Suprapubic skin (tissue), 4 donors: ENCODE results near the gene PLXNA4. TPM values are rescaled to one million over a fixed set of nuclear protein-coding genes. Genes with fewer than 3 reads are reported as not detected.

Experiments used
- DNase-seq, 2 donors: peaks; one replicate each; pipeline ENCODE4 v3.0.0-alpha.2; 2019; ENCODE audit warnings: low spot score in 2 of 2
- H3K27ac ChIP-seq: fragments of 200-600 bp; sonication (generic); one replicate; pipeline ENCODE4 v1.5.1; 2019
- H3K27me3 ChIP-seq: fragments of 200-600 bp; sonication (generic); one replicate; pipeline ENCODE4 v1.5.1; 2019
- H3K36me3 ChIP-seq: fragments of 200-600 bp; sonication (generic); one replicate; pipeline ENCODE4 v1.5.1; 2019
- H3K4me1 ChIP-seq: fragments of 200-600 bp; sonication (generic); one replicate; pipeline ENCODE4 v1.5.1; 2019
- H3K4me3 ChIP-seq: fragments of 200-600 bp; sonication (generic); one replicate; pipeline ENCODE4 v1.5.1; 2019; ENCODE audit warnings: mild to moderate bottlenecking
- H3K9me3 ChIP-seq: fragments of 200-600 bp; sonication (generic); one replicate; pipeline ENCODE4 v1.5.1; 2019
- EP300 ChIP-seq: sonication (generic); formaldehyde crosslinking; IDR thresholded peaks from one replicate; pipeline ENCODE4 v1.6.1; 2017; ENCODE audit warnings: antibody characterized with exemption
- POLR2A ChIP-seq, 2 donors: fragments of 450-650 bp; IDR thresholded peaks; one replicate each; pipeline ENCODE4 v1.6.1; 2017; ENCODE audit warnings: antibody characterized with exemption in 2 of 2, mild to moderate bottlenecking in 2 of 2, moderate library complexity in 2 of 2
- POLR2AphosphoS5 ChIP-seq, 3 donors: sonication (generic); formaldehyde crosslinking; IDR thresholded peaks; one replicate each; pipeline ENCODE4 v1.6.1; 2017; ENCODE audit warnings: antibody characterized with exemption in 3 of 3
- WGBS: methylation state at CpG from one replicate; pipeline ENCODE4 v1.1.5; 2018; 5-methylcytosine and 5-hydroxymethylcytosine counted together
- total RNA-seq, 4 donors: library from RNA; depleted of rRNA; stranded (reverse); fragments of >200 nt; gene quantifications; one replicate each; pipeline ENCODE4 v1.1.0, GENCODE V29; 2016
- TF ChIP-seq, protein P1 (sequence below), 2 donors: fragments of 200-600 bp in 1 of 2; fragments of 450-650 bp in 1 of 2; sonication (generic) in 1 of 2; IDR thresholded peaks; one replicate each; pipeline ENCODE4 v1.5.1; 2016 to 2019; ENCODE audit warnings: antibody characterized with exemption in 2 of 2, mild to moderate bottlenecking in 1 of 2, moderate library complexity in 1 of 2

Gene PLXNA4
- total RNA-seq, 4 donors from 2014 or later: 5.4 to 10.7 (median 7.1) TPM

GRCh38 chr7:132245539-132245938 is 330.7 kb downstream of the PLXNA4 start:
- Histone ChIP-seq H3K4me1 (peaks cover 15% of the 10 kb centered on the region), H3K27ac (no peak overlapping the region), H3K27me3 (no peaks in the 10 kb centered on the region), H3K9me3 (no peaks in the 10 kb centered on the region), H3K36me3 (no peaks in the 10 kb centered on the region), H3K4me3 (no peak overlapping the region)
- no peak for TF ChIP-seq POLR2A (IDR thresholded peaks at IDR 0.05)
- TF ChIP-seq, protein P1, sequence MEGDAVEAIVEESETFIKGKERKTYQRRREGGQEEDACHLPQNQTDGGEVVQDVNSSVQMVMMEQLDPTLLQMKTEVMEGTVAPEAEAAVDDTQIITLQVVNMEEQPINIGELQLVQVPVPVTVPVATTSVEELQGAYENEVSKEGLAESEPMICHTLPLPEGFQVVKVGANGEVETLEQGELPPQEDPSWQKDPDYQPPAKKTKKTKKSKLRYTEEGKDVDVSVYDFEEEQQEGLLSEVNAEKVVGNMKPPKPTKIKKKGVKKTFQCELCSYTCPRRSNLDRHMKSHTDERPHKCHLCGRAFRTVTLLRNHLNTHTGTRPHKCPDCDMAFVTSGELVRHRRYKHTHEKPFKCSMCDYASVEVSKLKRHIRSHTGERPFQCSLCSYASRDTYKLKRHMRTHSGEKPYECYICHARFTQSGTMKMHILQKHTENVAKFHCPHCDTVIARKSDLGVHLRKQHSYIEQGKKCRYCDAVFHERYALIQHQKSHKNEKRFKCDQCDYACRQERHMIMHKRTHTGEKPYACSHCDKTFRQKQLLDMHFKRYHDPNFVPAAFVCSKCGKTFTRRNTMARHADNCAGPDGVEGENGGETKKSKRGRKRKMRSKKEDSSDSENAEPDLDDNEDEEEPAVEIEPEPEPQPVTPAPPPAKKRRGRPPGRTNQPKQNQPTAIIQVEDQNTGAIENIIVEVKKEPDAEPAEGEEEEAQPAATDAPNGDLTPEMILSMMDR (IDR thresholded peaks at IDR 0.05): no peak
- TF ChIP-seq POLR2AphosphoS5 (IDR thresholded peaks at IDR 0.05): no peak
- no peak for TF ChIP-seq EP300
- DNase-seq: no peak
- 90% methylated on average over 3 of the region's 3 CpGs for whole genome bisulfite sequencing

DNA sequence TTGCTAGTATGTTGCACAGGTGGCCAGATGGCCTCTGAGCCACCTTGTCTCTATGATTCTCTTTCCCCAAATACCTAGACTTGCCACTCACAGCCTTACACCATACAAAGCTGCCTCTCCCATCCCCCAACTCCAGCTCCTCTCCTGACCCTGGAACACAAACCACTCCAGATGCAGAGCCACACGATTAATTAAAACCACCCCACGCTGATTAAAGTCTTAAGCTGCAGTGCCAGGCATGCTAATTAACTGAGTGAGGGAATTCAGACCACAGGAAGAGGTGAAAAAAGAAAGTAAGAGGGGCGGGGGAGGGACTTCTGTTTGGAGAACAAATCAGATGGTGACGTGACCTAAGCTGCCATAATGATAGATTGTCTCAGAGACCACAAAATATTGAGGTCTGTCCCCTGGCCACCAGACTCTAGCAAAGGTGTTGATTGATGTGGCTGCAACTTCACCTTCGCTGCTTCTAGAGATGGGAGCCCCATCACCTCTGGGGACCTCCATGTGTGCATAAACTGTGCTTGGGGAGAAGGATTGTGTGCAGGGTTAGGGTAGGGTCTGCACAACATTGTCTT is 331.3 kb downstream of the PLXNA4 start:
- DNase-seq: no peak
- Histone ChIP-seq H3K27me3 (no peaks in the 10 kb centered on the region), H3K9me3 (no peaks in the 10 kb centered on the region), H3K27ac (no peak overlapping the region), H3K36me3 (no peaks in the 10 kb centered on the region), H3K4me3 (no peak overlapping the region), H3K4me1 (peaks cover 14% of the 10 kb centered on the region)
- TF ChIP-seq, protein P1 (IDR thresholded peaks at IDR 0.05): no peak
- TF ChIP-seq EP300: no peak
- no peak for TF ChIP-seq POLR2AphosphoS5 (IDR thresholded peaks at IDR 0.05)
- TF ChIP-seq POLR2A (IDR thresholded peaks at IDR 0.05): no peak
- 65% methylated on average over 5 of the region's 5 CpGs for WGBS

GRCh38 chr7:132243463-132243862 is 332.8 kb downstream of the PLXNA4 start:
- Histone ChIP-seq H3K27ac (no peak overlapping the region), H3K27me3 (no peaks in the 10 kb centered on the region), H3K4me1 (peaks cover 19% of the 10 kb centered on the region), H3K9me3 (no peaks in the 10 kb centered on the region), H3K4me3 (no peak overlapping the region), H3K36me3 (no peaks in the 10 kb centered on the region)
- no peak for DNase-seq
- 77% methylated on average over 3 of the region's 3 CpGs for WGBS
- TF ChIP-seq, protein P1 (IDR thresholded peaks at IDR 0.05): no peak
- TF ChIP-seq POLR2AphosphoS5 (IDR thresholded peaks at IDR 0.05) (no peak), EP300 (no peak), POLR2A (IDR thresholded peaks at IDR 0.05) (no peak)

- TF ChIP-seq POLR2AphosphoS5 (IDR thresholded peaks at IDR 0.05): no peak
- TF ChIP-seq EP300: no peak
- TF ChIP-seq POLR2A (IDR thresholded peaks at IDR 0.05): no peak
- TF ChIP-seq, protein P1 (IDR thresholded peaks at IDR 0.05): no peak
These were observed 333.2 kb downstream of the PLXNA4 start for GRCh38 chr7:132243051-132243450.

DNA sequence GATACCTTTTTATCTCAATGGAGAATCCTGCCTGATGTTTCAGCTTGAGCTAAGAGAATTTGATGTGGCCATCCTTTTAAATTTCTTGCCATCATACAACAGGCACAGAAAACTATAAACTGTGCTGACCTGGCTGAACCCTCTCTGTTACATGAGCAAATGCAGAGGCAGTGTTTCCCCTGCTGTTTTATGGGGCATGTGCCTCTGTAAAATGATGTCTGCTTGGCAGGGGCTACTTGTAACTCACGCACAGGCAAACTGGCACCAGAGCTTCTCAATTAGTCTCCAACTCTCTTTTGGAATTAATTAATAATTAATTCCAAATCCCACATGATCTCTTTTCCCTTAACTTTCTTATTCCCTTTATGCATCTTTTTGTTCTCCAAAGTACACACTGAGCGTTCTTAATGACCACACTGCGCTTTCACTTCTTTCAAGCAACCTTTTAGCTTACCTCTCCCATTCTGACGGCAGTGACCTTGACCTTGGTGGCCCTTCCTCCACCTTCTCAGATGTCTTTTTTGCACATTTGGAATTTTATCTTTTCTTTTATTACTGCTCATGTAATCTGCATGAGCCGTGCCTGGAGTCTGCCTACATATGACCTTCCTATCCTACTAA is 334.0 kb downstream of the PLXNA4 start:
- Histone ChIP-seq H3K36me3 (no peaks in the 10 kb centered on the region), H3K27ac (no peak overlapping the region), H3K4me3 (no peak overlapping the region), H3K4me1 (peaks cover 19% of the 10 kb centered on the region), H3K27me3 (no peaks in the 10 kb centered on the region), H3K9me3 (no peaks in the 10 kb centered on the region)
- TF ChIP-seq, protein P1 (IDR thresholded peaks at IDR 0.05): no peak
- no peak for TF ChIP-seq POLR2A (IDR thresholded peaks at IDR 0.05)
- 77% methylated on average over 5 of the region's 5 CpGs for WGBS
- no peak for DNase-seq

More at GRCh38 chr7:132243051-132243450, 333.2 kb downstream of the PLXNA4 start:
- Histone ChIP-seq H3K27me3 (no peaks in the 10 kb centered on the region), H3K4me1 (peaks cover 19% of the 10 kb centered on the region), H3K4me3 (no peak overlapping the region), H3K9me3 (no peaks in the 10 kb centered on the region), H3K27ac (no peak overlapping the region), H3K36me3 (no peaks in the 10 kb centered on the region)
- no peak for DNase-seq
- WGBS: 80% methylated on average over 1 of the region's 1 CpG
